GM23338 (cell line): Measurements from ENCODE around the gene PRKAB2.

Experiments used
- CREB1 ChIP-seq: fragments of 250-450 bp; sonication (Bioruptor Pico); IDR thresholded peaks from 2 replicates; pipeline ENCODE4 v1.5.0; 2020; ENCODE audit warnings: low read depth, mild to moderate bottlenecking, moderate library complexity
- EZH2 ChIP-seq: fragments of 200-600 bp; sonication (generic); IDR thresholded peaks from one replicate; pipeline ENCODE4 v1.8.0; 2017; ENCODE audit warnings: antibody characterized with exemption, mild to moderate bottlenecking, low read depth; ENCODE audit not compliant: unreplicated experiment
- EZH2phosphoT487 ChIP-seq: fragments of 200-600 bp; sonication (generic); IDR thresholded peaks from one replicate; pipeline ENCODE4 v1.8.1; 2018; ENCODE audit warnings: antibody characterized with exemption; ENCODE audit not compliant: unreplicated experiment
- JUNB ChIP-seq: IDR thresholded peaks from one replicate; pipeline ENCODE4 v1.6.1; 2016; ENCODE audit warnings: antibody characterized with exemption; ENCODE audit not compliant: unreplicated experiment
- NANOG ChIP-seq: IDR thresholded peaks from 2 replicates; pipeline ENCODE4 v1.6.1; 2016; ENCODE audit warnings: antibody characterized with exemption, borderline replicate concordance
- POLR2AphosphoS5 ChIP-seq: IDR thresholded peaks from 2 replicates; pipeline ENCODE4 v1.6.1; 2016; ENCODE audit warnings: antibody characterized with exemption, low read depth
- STAT1 ChIP-seq: IDR thresholded peaks from one replicate; pipeline ENCODE4 v1.6.1; 2016; ENCODE audit warnings: antibody characterized with exemption; ENCODE audit not compliant: unreplicated experiment
- ZNF114 ChIP-seq: fragments of 250-450 bp; sonication (Bioruptor Pico); IDR thresholded peaks from 2 replicates; pipeline ENCODE4 v1.5.0; 2020; ENCODE audit warnings: mild to moderate bottlenecking, moderate library complexity
- ZNF331 ChIP-seq: fragments of 250-450 bp; sonication (Bioruptor Pico); IDR thresholded peaks from 2 replicates; pipeline ENCODE4 v1.5.0; 2020; ENCODE audit warnings: low read depth, mild to moderate bottlenecking, moderate library complexity
- TF ChIP-seq, protein P1 (sequence below), 2 experiments: fragments of 200-600 bp in 1 of 2; sonication (generic) in 1 of 2; conservative IDR thresholded peaks; 2 replicates each; pipeline versions ENCODE4 v1.5.1 to v1.6.1; 2016 to 2017; ENCODE audit warnings: antibody characterized with exemption in 2 of 2, low read depth in 2 of 2, mild to moderate bottlenecking in 2 of 2, moderate library complexity in 1 of 2
- TF ChIP-seq, protein P2 (sequence below): IDR thresholded peaks from one replicate; pipeline ENCODE4 v1.6.1; 2018; ENCODE audit warnings: antibody characterized with exemption; ENCODE audit not compliant: unreplicated experiment
- TF ChIP-seq, protein P3 (sequence below): fragments of 250-450 bp; sonication (Bioruptor Pico); IDR thresholded peaks from 2 replicates; pipeline ENCODE4 v1.5.0; 2020; ENCODE audit warnings: mild to moderate bottlenecking, moderate library complexity
- TF ChIP-seq, protein P4 (sequence below): IDR thresholded peaks from 2 replicates; pipeline ENCODE4 v1.6.1; 2016; ENCODE audit warnings: antibody characterized with exemption

DNA sequence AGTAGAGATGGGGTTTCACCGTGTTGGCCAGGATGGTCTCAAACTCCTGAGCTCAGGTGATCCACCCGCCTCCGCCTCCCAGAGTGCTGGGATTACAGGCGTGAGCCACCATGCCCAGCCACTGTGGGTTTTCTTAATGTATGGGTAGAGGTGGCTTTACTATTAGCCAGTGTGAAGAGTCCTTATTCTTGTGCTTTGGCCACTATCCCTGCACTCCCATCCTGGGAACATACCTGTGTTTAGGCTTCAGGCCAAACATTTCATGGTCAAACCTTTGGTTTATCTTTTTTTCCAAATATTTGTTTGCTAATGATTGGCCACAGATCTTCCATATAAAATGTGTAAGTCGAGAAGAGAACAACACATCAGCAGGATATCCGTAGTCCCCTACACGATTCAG is 36.3 kb upstream of the PRKAB2 start:
- TF ChIP-seq, protein P1, sequence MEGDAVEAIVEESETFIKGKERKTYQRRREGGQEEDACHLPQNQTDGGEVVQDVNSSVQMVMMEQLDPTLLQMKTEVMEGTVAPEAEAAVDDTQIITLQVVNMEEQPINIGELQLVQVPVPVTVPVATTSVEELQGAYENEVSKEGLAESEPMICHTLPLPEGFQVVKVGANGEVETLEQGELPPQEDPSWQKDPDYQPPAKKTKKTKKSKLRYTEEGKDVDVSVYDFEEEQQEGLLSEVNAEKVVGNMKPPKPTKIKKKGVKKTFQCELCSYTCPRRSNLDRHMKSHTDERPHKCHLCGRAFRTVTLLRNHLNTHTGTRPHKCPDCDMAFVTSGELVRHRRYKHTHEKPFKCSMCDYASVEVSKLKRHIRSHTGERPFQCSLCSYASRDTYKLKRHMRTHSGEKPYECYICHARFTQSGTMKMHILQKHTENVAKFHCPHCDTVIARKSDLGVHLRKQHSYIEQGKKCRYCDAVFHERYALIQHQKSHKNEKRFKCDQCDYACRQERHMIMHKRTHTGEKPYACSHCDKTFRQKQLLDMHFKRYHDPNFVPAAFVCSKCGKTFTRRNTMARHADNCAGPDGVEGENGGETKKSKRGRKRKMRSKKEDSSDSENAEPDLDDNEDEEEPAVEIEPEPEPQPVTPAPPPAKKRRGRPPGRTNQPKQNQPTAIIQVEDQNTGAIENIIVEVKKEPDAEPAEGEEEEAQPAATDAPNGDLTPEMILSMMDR (conservative IDR thresholded peaks at IDR 0.05; ENCODE audit: low read depth in 2 of 2): no peak
- TF ChIP-seq EZH2phosphoT487: no peak
- no peak for TF ChIP-seq EZH2
- no peak for TF ChIP-seq POLR2AphosphoS5
- no peak for TF ChIP-seq ZNF331
- TF ChIP-seq, protein P2, sequence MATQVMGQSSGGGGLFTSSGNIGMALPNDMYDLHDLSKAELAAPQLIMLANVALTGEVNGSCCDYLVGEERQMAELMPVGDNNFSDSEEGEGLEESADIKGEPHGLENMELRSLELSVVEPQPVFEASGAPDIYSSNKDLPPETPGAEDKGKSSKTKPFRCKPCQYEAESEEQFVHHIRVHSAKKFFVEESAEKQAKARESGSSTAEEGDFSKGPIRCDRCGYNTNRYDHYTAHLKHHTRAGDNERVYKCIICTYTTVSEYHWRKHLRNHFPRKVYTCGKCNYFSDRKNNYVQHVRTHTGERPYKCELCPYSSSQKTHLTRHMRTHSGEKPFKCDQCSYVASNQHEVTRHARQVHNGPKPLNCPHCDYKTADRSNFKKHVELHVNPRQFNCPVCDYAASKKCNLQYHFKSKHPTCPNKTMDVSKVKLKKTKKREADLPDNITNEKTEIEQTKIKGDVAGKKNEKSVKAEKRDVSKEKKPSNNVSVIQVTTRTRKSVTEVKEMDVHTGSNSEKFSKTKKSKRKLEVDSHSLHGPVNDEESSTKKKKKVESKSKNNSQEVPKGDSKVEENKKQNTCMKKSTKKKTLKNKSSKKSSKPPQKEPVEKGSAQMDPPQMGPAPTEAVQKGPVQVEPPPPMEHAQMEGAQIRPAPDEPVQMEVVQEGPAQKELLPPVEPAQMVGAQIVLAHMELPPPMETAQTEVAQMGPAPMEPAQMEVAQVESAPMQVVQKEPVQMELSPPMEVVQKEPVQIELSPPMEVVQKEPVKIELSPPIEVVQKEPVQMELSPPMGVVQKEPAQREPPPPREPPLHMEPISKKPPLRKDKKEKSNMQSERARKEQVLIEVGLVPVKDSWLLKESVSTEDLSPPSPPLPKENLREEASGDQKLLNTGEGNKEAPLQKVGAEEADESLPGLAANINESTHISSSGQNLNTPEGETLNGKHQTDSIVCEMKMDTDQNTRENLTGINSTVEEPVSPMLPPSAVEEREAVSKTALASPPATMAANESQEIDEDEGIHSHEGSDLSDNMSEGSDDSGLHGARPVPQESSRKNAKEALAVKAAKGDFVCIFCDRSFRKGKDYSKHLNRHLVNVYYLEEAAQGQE: no peak
- TF ChIP-seq, protein P3, sequence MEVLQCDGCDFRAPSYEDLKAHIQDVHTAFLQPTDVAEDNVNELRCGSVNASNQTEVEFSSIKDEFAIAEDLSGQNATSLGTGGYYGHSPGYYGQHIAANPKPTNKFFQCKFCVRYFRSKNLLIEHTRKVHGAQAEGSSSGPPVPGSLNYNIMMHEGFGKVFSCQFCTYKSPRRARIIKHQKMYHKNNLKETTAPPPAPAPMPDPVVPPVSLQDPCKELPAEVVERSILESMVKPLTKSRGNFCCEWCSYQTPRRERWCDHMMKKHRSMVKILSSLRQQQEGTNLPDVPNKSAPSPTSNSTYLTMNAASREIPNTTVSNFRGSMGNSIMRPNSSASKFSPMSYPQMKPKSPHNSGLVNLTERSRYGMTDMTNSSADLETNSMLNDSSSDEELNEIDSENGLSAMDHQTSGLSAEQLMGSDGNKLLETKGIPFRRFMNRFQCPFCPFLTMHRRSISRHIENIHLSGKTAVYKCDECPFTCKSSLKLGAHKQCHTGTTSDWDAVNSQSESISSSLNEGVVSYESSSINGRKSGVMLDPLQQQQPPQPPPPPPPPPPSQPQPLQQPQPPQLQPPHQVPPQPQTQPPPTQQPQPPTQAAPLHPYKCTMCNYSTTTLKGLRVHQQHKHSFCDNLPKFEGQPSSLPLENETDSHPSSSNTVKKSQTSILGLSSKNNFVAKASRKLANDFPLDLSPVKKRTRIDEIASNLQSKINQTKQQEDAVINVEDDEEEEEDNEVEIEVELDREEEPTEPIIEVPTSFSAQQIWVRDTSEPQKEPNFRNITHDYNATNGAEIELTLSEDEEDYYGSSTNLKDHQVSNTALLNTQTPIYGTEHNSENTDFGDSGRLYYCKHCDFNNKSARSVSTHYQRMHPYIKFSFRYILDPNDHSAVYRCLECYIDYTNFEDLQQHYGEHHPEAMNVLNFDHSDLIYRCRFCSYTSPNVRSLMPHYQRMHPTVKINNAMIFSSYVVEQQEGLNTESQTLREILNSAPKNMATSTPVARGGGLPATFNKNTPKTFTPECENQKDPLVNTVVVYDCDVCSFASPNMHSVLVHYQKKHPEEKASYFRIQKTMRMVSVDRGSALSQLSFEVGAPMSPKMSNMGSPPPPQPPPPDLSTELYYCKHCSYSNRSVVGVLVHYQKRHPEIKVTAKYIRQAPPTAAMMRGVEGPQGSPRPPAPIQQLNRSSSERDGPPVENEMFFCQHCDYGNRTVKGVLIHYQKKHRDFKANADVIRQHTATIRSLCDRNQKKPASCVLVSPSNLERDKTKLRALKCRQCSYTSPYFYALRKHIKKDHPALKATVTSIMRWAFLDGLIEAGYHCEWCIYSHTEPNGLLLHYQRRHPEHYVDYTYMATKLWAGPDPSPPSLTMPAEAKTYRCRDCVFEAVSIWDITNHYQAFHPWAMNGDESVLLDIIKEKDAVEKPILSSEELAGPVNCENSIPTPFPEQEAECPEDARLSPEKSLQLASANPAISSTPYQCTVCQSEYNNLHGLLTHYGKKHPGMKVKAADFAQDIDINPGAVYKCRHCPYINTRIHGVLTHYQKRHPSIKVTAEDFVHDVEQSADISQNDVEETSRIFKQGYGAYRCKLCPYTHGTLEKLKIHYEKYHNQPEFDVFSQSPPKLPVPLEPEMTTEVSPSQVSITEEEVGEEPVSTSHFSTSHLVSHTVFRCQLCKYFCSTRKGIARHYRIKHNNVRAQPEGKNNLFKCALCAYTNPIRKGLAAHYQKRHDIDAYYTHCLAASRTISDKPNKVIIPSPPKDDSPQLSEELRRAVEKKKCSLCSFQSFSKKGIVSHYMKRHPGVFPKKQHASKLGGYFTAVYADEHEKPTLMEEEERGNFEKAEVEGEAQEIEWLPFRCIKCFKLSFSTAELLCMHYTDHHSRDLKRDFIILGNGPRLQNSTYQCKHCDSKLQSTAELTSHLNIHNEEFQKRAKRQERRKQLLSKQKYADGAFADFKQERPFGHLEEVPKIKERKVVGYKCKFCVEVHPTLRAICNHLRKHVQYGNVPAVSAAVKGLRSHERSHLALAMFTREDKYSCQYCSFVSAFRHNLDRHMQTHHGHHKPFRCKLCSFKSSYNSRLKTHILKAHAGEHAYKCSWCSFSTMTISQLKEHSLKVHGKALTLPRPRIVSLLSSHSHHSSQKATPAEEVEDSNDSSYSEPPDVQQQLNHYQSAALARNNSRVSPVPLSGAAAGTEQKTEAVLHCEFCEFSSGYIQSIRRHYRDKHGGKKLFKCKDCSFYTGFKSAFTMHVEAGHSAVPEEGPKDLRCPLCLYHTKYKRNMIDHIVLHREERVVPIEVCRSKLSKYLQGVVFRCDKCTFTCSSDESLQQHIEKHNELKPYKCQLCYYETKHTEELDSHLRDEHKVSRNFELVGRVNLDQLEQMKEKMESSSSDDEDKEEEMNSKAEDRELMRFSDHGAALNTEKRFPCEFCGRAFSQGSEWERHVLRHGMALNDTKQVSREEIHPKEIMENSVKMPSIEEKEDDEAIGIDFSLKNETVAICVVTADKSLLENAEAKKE (CRISPR knock-in tag): no peak
- TF ChIP-seq, protein P4, sequence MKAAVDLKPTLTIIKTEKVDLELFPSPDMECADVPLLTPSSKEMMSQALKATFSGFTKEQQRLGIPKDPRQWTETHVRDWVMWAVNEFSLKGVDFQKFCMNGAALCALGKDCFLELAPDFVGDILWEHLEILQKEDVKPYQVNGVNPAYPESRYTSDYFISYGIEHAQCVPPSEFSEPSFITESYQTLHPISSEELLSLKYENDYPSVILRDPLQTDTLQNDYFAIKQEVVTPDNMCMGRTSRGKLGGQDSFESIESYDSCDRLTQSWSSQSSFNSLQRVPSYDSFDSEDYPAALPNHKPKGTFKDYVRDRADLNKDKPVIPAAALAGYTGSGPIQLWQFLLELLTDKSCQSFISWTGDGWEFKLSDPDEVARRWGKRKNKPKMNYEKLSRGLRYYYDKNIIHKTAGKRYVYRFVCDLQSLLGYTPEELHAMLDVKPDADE: no peak
- no peak for TF ChIP-seq CREB1
- no peak for TF ChIP-seq JUNB
- no peak for TF ChIP-seq ZNF114 (CRISPR knock-in tag)
- TF ChIP-seq STAT1: no peak
- TF ChIP-seq NANOG: no peak
